Colonic mucosa (tissue), 4 donors: Measurements from ENCODE around the gene CCDC63. TPM values are rescaled to one million over a fixed set of nuclear protein-coding genes. Genes with fewer than 3 reads are reported as not detected.

ENCODE experiments used
- DNase-seq: peaks from one replicate; pipeline ENCODE4 v3.0.0-alpha.2; 2020
- H3K27ac ChIP-seq: fragments of 200-600 bp; one replicate; pipeline ENCODE4 v1.8.0; 2021
- H3K27me3 ChIP-seq: fragments of 200-600 bp; one replicate; pipeline ENCODE4 v1.8.0; 2021
- H3K36me3 ChIP-seq: fragments of 200-600 bp; one replicate; pipeline ENCODE4 v1.8.0; 2021
- H3K4me1 ChIP-seq: fragments of 200-600 bp; one replicate; pipeline ENCODE4 v1.8.0; 2021; ENCODE audit warnings: mild to moderate bottlenecking
- H3K4me3 ChIP-seq: fragments of 200-600 bp; one replicate; pipeline ENCODE4 v1.8.0; 2021
- H3K9ac ChIP-seq, 2 donors: one replicate each; pipeline ENCODE4 v1.7.0; 2013; ENCODE audit warnings: control low read depth in 2 of 2, low read depth in 2 of 2, low read length in 2 of 2
- H3K9me3 ChIP-seq: fragments of 200-600 bp; one replicate; pipeline ENCODE4 v1.8.0; 2021
- CTCF ChIP-seq: fragments of 200-600 bp; IDR thresholded peaks from one replicate; pipeline ENCODE4 v1.8.0; 2022; ENCODE audit warnings: antibody characterized with exemption, mild to moderate bottlenecking
- intact Hi-C: fragments of 100-400 bp; cut with DNase I; formaldehyde crosslinking; loops from one replicate; pipeline ENCODE4 v1.14.1; 2022
- total RNA-seq, 2 donors: library from RNA; stranded (reverse); fragmentation: NEBNext Ultra II Directional in 1 of 2; extraction: Animal tissue kit (Norgen Biotek cat#: 25700) in 1 of 2; gene quantifications; one replicate each; pipeline ENCODE4 v1.2.1, GENCODE V29; 2021
- donor health status: healthy.
- donor health status: DM: no; HTN: no; CAD: no.
- donor health status: DM: no; HTN: no; CAD: no.

CCDC63 gene
- total RNA-seq, 2 donors from 2014 or later: not detected

GRCh38 chr12:110818511-110818910, 28.3 kb upstream of the CCDC63 start:
- Histone ChIP-seq H3K36me3 (no peaks in the 10 kb centered on the region), H3K9me3 (no peaks in the 10 kb centered on the region), H3K4me1 (no peaks in the 10 kb centered on the region), H3K9ac (no peak overlapping the region), H3K27me3 (no peaks in the 10 kb centered on the region), H3K27ac (no peak overlapping the region), H3K4me3 (no peak overlapping the region)
- intact Hi-C loops: no loop called here
- TF ChIP-seq CTCF: no peak
- DNase-seq: no peak

GRCh38 chr12:110819150-110819549, 27.6 kb upstream of the CCDC63 start:
- Histone ChIP-seq H3K4me1 (no peaks in the 10 kb centered on the region), H3K9me3 (no peaks in the 10 kb centered on the region), H3K4me3 (no peak overlapping the region), H3K9ac (no peak overlapping the region), H3K27ac (no peak overlapping the region), H3K27me3 (no peaks in the 10 kb centered on the region), H3K36me3 (no peaks in the 10 kb centered on the region)
- DNase-seq: no peak
- TF ChIP-seq CTCF: no peak
- intact Hi-C loops: no loop called here

- Histone ChIP-seq H3K9ac (no peak overlapping the region), H3K9me3 (no peaks in the 10 kb centered on the region), H3K36me3 (no peaks in the 10 kb centered on the region), H3K27ac (no peak overlapping the region), H3K4me1 (no peaks in the 10 kb centered on the region), H3K4me3 (no peak overlapping the region), H3K27me3 (no peaks in the 10 kb centered on the region)
- intact Hi-C loops: loop anchor here (10.0 kb wide), 1 partner anchor 355 kb away; the partner anchor contains the start of genes FAM216A and GPN3
- no peak for DNase-seq
- TF ChIP-seq CTCF: no peak
These were observed 27.1 kb upstream of the CCDC63 start for GRCh38 chr12:110819646-110820045.

- Histone ChIP-seq H3K9me3 (no peaks in the 10 kb centered on the region), H3K9ac (no peak overlapping the region), H3K4me1 (no peaks in the 10 kb centered on the region), H3K4me3 (no peak overlapping the region), H3K27ac (no peak overlapping the region), H3K36me3 (no peaks in the 10 kb centered on the region), H3K27me3 (no peaks in the 10 kb centered on the region)
- TF ChIP-seq CTCF: no peak
- DNase-seq: no peak
- intact Hi-C loops: loop anchor here (10.0 kb wide), 1 partner anchor 357 kb away; the partner anchor contains the start of genes FAM216A and GPN3
These were observed 24.9 kb upstream of the CCDC63 start for GRCh38 chr12:110821917-110822316.

GRCh38 chr12:110822821-110823415, 23.9 kb upstream of the CCDC63 start:
- Histone ChIP-seq H3K27me3 (no peaks in the 10 kb centered on the region), H3K27ac (no peak overlapping the region), H3K9me3 (no peaks in the 10 kb centered on the region), H3K36me3 (no peaks in the 10 kb centered on the region), H3K9ac (no peak overlapping the region), H3K4me1 (no peaks in the 10 kb centered on the region), H3K4me3 (no peak overlapping the region)
- intact Hi-C loops: loop anchor here (10.0 kb wide), 1 partner anchor 358 kb away; the partner anchor contains the start of genes FAM216A and GPN3
- no peak for DNase-seq
- TF ChIP-seq CTCF: no peak
